ENCODE data around the gene GFM2. TPM values are rescaled to one million over a fixed set of nuclear protein-coding genes. Genes with fewer than 3 reads are reported as not detected.

Gene GFM2

Small RNAs within 50 kb of the gene (small RNA-seq; reads per million reads assigned to genes)
- not detected for gene RNU6-658P (ENCODE audit: low read depth)

Measured in mesenchymal stem cell (in vitro differentiated cells and primary cell).